Thyroid gland (tissue), 4 donors: Measurements from ENCODE around the gene SURF2.

Experiments used
- CTCF ChIP-seq, 6 experiments: fragments of 200-600 bp in 3 of 6; fragments of 450-650 bp in 3 of 6; sonication (generic) in 3 of 6; IDR thresholded peaks; one replicate each; pipeline ENCODE4 v1.5.1; 2016 to 2019; ENCODE audit warnings: antibody characterized with exemption in 6 of 6, mild to moderate bottlenecking in 2 of 6, inconsistent platforms in 1 of 6, moderate library complexity in 1 of 6
- POLR2A ChIP-seq, 2 donors: fragments of 450-650 bp; IDR thresholded peaks; one replicate each; pipeline ENCODE4 v1.6.1; 2017; ENCODE audit warnings: antibody characterized with exemption in 2 of 2, mild to moderate bottlenecking in 2 of 2, moderate library complexity in 1 of 2

DNA sequence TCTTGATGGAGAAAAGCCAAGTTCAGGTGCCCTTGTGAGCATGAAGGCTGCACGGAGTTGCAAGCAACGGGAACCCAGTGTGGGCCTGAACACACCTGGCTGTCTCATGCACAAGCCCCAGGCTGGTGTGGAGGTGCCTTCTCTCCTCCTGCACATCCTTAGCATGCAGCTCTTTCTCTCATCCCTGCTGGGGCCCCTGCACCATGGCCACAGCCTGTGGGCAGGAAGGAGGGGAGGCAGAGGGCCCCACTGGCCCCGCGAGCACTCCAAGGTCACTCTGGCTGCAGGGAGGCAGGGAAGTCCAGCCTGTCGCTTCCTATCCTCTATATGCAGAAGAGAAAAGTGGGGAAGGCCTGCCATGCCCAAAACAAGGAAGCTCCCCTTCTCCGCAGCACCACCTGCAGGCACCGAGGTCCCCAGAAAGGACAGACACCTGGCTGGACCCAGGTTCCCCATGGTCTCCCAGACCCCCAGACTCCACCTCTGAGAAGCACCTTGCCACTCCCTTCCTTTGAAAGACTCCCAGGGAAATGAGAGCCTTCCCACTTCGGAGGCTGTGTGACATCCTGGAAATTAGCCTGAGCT lies 38.4 kb downstream of the SURF2 start:
- no peak for TF ChIP-seq CTCF (IDR thresholded peaks at IDR 0.05)
- TF ChIP-seq POLR2A (IDR thresholded peaks at IDR 0.05) = no peak
